Amygdala (tissue), 56 donors: ENCODE measurements around the gene ARHGAP1.
"Not testable (repeated sequence)": the region's sequence is repeated elsewhere in the genome, so short reads cannot be mapped to it uniquely, and the experiment has no call there.

ENCODE experiments used
- DNase-seq, 56 donors: peaks; one replicate each; lab custom pipeline; 2025; lab: John Stamatoyannopoulos, UW

ARHGAP1 gene

DNA sequence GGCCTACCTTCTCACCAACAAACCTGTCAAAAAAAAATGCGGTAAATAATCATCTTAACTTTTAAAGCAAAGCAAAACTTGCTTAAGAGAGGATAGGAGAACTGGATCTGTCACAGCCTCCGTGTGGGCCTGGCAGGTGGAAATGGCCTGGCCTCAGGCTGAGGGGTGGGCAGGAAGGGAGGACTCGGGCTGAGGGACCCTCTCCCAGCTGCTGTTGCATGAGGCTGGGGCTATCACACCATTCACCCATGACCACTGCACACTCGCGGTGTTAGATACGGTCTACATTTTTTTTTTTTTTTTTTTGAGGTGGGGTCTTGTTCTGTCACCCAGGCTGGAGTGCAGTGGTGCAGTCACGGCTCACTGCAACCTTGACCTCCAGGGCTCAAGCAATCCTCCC is 24.5 kb downstream of the ARHGAP1 start:
- DNase-seq, result no peak

DNA sequence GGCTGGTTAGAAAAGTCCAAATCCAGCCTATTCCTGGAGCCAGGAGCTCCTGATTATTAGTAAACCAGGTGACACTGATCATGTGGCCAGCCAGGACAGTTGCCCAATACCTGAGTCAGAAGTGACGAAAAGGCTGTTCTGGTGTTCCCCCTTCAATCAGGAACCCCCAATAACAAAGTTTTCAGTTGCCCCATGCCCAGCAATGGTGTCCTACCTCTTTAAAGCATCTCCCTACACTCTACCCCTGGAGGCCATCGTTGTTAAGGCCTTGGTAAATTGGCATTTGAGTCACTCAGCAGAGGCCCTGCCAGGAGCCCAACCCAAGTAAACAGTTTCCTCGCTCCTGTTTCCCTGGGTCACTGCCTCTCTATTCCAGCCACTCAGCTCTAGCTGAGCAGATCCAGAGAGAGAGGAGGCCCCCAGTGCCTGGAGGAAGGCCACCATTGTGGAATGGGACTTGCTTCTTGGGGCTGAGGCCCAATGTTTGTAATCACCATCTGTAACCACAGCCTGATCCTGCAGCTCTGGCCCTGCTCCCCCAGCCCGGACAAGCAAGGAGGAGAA is 25.0 kb downstream of the ARHGAP1 start:
- peak in 22 of 56 donors; percentile 30 to 75 (median 50) for DNase-seq

DNA sequence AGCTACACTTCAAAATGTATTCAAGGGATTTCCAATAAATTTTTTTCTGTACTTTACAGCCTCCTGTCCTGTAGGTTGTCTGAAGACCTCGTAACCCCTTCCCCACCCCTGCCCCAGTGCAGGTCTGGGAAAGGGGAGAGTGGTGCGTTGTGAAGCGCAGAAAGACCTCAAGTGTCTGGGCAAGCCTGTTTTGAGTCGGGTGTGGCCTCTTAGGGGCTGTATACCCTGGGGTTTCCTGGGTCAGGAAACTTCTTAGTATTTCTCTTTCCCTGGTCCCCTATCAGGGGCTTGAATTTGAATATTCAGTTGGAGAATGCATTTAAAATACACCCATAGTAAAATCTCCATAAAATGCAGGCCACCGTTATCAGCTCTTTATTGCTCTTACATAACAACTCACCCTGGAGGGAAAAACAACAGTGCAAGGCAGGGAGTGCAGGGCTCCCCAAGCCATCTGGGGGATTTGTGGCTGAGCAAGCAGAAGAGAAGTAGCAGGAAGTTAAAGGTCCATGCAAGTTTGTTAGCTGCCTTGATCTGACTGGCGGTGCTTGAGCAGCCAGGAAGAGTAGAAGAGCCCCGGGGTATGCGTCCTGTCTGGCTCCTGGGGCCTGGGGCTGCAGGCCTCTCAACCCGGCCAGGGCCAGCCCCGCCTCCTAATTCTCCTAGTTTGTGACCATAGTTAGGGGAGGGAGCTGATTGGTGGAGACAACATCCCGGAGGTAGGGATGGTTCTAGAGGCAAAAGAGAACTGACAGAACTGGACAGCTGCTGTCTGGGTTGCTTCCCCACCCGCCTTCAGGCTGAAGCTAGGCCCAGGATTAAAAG is 25.7 kb downstream of the ARHGAP1 start:
- no peak for DNase-seq

DNA sequence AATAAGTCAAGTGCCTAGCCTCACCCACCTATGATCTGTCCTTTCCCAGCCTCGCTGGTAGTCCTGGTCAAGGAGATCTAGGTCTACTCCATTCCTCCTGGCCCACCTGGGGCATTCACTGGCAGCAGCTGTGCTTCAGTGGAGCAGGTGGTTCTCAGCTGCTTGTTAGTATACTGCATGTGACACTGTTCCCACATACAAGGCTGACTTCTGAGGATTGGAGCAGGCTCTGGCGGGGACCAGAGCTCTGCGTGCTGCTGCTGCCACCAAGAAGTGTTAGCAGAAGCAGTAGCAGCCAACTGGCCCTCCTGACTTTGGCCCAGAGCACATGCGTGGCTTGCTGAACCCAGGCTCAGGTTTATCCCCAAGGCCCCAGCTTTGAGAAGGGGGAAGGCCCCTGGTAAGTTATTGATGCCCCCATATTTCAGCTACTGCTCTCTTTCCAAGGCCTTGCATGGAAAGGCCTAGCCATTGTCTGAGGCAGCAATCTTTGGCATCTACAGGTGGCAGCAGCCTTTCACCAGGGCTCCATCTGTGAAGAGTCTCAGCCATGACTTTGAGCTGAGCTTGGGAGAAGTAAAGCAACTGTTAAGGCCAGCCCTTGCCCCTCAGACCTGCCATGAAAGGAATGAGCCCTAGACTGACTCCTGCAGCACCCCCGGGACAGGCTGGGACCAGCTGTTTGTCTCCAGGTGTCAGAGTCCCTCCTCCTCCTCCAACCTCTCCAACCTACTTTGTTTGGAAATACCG is 26.5 kb downstream of the ARHGAP1 start:
- no peak for DNase-seq

DNA sequence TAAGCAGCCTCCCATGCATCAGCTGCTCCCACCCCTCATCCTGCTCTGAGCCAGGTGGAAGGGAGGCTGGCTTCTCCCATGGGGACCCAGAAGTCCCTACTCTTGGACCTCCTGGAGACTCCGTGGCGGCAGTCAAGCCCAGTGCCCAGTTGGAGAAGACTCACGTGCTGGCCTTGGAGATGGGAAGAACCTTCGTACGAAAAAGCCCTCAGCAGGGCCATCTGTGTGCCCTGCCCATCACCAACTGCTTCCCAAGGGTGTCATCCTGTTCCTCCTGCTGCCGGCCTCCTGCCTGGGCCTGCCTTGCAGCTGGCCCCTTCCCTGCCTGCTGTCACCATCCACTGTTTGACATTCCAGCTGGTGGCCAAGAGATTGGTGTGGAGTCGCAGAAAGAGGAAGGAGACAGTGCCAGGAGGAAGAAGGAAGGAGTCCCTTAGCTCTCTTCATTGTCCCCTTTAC is 28.0 kb downstream of the ARHGAP1 start:
- no peak for DNase-seq

DNA sequence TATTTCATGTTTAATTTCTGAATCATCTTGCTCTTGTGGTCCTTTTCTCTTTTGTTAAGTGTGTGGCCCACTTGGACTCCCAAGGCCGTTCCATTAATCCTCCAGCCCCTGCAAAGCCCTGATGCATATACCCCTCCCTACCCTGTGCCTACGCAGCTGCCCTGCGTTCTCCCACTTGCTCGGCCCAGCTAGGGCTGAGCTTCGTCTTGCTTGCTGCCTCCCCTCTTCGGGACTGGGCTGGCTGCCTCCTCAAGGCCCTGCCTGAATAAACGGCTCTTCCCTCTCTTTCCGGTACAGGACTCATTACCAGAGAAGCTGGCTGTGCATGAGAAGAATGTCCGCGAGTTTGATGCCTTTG is 28.5 kb downstream of the ARHGAP1 start:
- DNase-seq, result no peak

DNA sequence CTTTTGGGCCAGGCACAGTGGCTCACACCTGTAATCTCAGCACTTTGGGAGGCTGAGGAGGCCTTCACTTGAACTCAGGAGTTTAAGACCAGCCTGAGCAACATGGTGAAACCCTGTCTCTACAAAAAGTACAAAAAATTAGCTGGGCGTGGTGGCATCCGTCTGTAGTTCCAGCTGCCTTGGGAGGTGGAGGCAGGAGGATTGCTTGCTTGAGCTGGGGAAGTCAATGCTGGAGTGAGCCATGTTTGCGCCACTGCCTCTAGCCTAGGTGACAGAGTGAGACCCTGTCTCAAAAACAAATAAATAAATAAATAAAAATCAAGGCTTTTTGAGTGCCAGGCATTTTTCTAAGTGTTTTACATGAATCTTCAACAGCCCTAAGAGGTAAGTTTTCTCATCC is 29.9 kb downstream of the ARHGAP1 start:
- not testable (repeated sequence) for DNase-seq

DNA sequence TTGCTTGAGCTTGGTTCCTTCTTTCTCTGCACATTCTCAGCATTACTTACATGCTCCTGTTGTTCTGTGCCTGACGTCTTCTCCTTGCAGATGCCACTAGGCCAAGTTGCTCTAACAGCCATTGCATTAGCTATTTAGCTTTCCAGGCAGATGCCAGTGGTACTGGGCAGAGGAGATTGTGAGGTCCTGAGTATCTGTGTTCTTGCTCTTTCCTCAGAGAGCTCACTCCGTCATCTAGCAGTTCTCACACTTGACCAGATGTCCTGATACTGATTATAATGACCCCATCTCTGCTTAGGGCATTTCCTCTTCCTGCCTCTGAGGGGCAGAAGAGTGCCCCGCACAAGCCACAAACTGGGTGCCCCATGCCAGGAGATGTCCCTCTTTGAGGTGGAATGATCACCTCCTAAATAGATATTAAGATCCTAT is 30.7 kb downstream of the ARHGAP1 start:
- peak in 1 of 56 donors; percentile 15 for DNase-seq

DNA sequence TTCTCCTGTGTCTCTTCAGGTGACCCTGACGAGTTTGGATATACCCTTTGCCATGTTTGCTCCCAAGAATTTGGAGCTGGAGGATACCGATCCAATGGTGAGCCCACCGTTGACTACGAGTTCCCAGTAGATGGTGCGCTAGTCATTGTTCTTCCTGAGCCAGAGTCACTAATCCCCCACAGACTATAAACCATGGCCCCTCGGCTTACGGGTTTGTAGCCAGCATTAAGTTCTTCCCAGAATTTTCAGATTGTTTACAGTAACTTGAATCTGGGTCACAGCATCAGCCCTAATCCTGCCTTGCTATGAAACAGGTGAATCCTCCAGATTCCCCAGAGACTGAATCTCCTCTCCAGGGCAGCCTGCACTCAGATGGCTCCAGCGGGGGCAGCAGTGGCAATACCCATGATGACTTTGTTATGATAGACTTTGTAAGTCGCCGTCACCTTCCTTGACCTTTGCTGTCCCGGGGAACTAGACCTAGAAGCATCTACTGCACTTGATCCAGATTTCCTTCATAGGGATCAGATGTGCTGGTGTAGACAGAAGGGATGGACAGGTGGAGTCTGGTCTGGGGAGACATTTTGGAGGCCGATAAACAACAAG is 31.8 kb downstream of the ARHGAP1 start:
- no peak for DNase-seq

DNA sequence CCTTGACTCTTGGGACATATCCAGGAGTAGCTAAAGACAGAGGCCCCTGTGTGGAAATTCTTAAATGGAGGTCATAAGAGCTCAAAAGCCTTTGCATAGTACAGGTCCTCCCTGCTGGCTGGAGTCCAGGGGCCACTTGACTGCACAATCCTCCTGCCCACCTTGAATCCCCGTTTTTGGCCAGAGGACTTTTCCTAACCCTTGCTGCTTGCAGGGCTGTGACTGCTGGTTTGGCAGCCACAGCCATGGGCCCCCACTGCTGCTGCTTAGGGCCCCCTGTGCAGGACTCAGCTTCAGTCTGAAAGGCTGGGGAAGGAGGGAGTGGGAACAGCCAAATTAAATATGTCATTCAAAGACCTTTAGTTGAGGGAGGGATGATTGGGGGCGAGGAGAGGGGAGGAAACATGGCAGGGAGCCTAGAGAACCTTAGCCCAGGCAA is 33.4 kb downstream of the ARHGAP1 start:
- DNase-seq, result peak in 1 of 56 donors; percentile 53

DNA sequence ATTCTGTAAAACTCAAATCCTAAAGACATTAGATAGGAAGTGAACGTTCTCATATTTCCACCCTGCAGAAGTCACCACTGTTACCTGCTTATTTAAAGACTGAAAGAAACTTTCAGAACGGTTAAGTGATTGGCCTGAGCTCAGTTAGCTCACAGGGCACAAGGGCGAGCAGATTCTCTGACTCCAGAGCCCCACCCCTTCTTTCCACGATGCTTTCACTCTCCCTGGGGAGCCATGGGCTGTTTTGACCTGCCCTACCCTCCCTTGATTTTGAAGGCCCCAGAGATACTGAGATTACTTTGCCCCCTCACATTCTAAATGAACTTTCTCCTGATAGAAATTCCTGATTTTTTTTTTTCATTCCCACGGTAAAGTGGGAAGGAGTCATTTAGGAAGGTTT is 33.9 kb downstream of the ARHGAP1 start:
- DNase-seq, result no peak

DNA sequence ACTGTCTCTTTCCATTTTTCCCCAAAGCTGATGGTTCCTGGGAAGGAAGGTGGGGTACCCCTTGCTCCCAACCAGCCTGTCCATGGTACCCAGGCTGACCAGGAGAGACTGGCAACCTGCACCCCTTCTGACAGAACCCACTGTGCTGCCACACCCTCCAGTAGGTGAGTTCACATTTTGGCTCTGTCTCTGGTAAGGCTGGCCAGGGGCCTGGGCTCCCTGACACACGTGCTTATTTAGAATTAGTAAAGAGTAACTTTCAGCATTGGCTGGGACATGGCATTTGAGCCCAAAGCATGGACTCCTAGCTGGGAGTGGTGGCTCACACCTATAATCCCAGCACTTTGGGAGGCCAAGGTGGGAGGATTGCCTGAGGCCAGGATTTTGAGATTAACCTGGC is 35.1 kb downstream of the ARHGAP1 start:
- no peak for DNase-seq

DNA sequence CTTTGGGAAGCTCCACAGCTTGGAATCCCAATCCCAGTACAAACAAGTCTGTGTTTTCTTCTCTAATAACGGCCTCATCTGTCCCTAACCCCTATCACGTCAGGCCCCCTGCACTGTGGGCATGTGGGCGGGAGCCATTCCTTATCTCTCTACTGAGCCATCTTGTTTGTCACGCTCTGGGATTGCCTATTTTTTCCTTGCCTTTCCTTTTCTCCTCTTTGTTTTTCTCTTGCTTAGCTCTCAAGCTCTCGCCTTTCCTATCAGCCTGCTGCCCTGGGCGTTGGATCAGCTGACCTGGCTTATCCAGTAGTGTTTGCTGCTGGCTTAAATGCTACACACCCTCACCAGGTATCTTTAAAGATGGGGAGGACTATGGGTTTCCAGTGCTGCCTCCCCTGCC is 35.8 kb downstream of the ARHGAP1 start:
- DNase-seq, result no peak

DNA sequence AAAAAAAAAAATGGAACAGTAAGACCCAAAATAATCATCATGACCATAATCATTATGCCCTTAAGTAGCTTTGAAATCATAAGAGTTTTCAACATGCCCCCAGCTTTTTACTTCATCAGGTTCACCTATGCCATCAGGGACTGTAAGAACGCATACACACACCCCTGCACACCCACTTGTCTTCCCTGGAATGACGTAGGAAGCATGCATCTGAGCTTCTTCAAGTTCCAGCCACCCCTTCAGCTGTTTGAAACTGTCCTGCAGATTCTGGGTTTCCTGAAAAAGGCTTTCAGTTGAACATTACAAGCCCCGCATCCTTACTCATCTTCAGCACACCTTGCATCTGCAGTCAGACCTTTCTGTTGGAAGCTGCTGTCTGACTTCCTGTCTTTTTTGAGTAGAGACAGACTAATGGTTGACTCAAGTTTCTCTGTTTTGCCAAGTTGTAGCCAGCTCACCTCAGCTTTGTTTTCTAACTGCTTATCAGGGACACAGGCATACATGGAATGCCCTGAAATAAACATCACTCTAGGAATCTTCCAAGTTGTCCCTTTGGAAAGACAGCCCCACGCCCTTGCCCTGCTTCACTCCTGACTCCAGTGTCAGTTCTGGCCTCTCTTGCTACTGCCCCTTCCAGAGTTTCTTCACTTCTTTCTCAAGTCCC is 37.0 kb downstream of the ARHGAP1 start:
- no peak for DNase-seq

DNA sequence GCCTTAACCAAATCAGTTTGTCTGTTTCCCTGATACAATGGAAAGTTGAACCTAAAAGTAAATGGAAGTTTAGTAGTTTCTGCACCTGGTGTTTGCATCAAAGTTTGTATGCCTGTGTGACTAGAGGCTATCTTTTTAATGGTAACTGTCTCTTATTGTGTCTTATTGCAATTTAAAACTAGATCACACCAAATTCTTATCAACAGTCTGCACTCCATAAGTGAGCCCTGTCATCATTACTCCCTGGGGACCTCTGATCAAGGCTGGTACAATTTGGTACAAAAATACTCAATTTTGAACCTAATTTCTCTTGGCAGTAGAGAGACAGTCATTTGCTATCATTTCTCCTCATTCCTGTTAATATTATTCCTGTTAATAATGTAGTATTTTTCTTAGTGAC is 38.1 kb downstream of the ARHGAP1 start:
- DNase-seq, result no peak

DNA sequence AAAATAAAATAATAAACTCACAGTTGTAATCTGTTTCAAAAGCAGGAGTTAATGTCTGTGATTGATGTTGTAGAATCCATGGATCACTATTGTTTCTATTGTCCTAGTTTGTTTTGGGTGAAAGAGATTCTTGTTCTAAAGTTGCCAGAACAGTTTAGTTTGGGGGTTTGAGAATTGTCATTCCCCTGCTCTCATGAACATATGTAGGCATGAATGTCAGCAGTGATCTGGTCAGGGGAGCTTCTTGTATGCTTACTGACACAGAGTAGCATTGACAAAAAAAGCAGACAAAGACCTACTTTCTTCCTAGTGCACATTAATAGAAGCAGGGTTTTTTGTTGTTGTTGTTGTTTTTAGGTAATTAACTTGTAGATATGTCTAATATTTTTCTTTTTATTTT is 38.6 kb downstream of the ARHGAP1 start:
- peak in 1 of 56 donors; percentile 55 for DNase-seq

DNA sequence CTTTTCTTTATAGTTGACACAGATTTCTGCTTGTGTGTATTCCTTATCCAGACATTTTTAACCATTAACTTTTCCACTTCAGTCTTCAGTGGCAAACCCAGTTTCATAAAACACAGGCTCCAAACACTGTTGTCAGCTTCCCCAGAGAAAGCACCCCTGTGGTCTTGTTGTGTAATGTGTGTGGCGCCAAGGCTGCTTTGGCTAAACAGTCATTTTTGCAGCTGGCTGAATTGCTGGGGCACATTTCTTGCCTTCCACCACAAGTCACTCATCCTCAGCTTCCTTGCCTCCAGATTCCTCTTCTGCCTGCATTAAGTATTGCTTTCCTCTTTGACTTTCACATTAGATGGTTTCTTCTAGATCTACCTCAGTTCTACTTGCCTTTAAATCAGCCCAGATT is 40.5 kb downstream of the ARHGAP1 start:
- DNase-seq, result peak in 1 of 56 donors; percentile 23

DNA sequence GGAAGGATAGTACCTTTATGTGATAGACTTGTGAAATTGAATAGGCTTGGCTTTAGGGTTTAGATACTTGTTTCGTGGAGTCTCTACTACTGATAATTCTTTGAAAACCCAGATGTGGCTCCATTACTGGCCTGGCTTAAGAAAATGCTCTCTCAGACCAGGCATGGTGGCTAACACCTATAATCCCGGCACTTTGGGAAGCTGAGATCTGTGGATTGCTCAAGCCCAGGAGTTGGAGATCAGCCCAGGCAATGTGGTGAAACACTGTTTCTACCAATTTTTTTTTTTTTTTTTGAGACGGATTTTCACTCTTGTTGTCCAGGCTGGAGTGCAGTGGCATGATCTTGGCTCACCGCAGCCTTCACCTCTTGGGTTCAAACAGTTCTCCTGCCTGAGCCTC is 42.2 kb downstream of the ARHGAP1 start:
- no peak for DNase-seq

DNA sequence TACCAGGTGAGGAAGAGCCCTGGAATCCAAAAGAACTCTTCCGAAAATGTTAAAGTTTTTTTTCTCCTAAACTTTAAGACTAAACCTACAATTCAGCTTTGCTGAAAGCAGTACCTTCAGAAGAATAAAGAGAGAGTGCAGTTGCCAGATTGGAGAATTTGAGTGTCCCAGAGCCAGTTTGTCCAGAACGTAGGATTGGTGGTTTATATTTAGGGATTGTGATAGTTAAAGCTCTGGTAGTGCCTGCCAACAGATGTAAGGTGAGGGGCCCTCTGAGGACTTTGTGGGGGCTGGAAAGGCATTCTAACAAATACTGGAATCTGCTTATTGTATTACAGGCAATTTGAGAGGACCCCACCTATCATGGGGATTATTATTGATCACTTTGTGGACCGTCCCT is 43.2 kb downstream of the ARHGAP1 start:
- no peak for DNase-seq

DNA sequence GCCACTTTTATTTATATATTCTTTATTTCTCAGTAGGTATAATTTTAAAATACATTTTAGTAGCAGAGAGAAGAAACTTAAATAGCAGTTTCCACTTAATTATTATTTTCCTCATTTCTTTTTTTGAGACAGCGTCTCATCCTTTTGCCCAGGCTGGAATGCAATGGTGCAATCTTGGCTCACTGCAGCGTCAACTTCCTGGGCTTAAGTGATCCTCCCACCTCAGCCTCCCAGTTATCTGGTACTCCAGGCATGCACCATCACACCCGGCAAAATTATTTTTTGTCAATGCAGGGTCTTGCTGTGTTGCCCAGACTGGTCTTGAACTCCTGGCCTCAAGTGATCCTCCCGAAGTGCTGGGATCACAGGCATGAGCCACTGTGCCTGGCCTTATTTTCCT is 44.8 kb downstream of the ARHGAP1 start:
- no peak for DNase-seq
